Esophagus squamous epithelium (tissue), 4 donors: Measurements from ENCODE around the gene DEAF1.

Experiments used
- POLR2A ChIP-seq, 4 donors: fragments of 450-650 bp; IDR thresholded peaks; one replicate each; pipeline ENCODE4 v1.6.1; 2017; ENCODE audit warnings: antibody characterized with exemption in 4 of 4, mild to moderate bottlenecking in 4 of 4, moderate library complexity in 3 of 4
- TF ChIP-seq, protein P1 (sequence below), 6 experiments: fragments of 450-650 bp in 4 of 6; fragments of 200-600 bp in 2 of 6; sonication (generic) in 2 of 6; IDR thresholded peaks; one replicate each; pipeline ENCODE4 v1.5.1; 2016 to 2019; ENCODE audit warnings: antibody characterized with exemption in 6 of 6, mild to moderate bottlenecking in 4 of 6, moderate library complexity in 4 of 6

DNA sequence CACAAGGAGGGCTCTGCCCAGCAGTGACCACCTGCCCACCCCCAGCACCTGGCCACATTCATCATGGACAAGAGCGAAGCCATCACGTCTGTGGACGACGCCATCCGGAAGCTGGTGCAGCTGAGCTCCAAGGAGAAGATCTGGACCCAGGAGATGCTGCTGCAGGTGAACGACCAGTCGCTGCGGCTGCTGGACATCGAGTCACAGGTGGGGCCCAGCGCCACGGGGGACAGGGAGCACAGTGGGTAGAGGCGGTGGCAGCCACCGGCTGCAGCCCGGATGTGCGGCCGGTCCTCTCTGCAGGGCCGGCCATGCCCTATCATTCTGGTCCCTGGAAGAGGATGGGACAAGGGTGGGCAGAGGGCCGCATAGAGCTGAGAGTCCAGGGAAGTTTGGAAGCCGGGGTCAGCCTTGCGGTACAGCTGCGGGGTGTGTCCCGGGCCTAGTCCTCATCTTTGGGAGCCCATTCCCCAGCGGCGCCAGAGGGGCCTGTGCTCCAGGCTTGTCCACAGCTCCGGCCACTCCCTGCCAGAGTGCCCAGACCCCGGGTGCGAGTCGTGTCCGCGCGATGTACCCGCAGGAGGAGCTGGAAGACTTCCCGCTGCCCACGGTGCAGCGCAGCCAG, 25.1 kb upstream of the DEAF1 start:
- TF ChIP-seq, protein P1, sequence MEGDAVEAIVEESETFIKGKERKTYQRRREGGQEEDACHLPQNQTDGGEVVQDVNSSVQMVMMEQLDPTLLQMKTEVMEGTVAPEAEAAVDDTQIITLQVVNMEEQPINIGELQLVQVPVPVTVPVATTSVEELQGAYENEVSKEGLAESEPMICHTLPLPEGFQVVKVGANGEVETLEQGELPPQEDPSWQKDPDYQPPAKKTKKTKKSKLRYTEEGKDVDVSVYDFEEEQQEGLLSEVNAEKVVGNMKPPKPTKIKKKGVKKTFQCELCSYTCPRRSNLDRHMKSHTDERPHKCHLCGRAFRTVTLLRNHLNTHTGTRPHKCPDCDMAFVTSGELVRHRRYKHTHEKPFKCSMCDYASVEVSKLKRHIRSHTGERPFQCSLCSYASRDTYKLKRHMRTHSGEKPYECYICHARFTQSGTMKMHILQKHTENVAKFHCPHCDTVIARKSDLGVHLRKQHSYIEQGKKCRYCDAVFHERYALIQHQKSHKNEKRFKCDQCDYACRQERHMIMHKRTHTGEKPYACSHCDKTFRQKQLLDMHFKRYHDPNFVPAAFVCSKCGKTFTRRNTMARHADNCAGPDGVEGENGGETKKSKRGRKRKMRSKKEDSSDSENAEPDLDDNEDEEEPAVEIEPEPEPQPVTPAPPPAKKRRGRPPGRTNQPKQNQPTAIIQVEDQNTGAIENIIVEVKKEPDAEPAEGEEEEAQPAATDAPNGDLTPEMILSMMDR (IDR thresholded peaks at IDR 0.05): no peak
- no peak for TF ChIP-seq POLR2A (IDR thresholded peaks at IDR 0.05)
